GM18499 (cell line): ENCODE results near the gene ALDH3A1.

Experiments used
- ATAC-seq: cut with Tn5 transposase; IDR thresholded peaks from one replicate; pipeline ENCODE4 v1.9.1; 2021; ENCODE audit warnings: moderate number of reproducible peaks; ENCODE audit not compliant: insufficient read depth, unreplicated experiment

Gene ALDH3A1

GRCh38 chr17:19743101-19744100, 4.7 kb downstream of the ALDH3A1 start:
- no peak for ATAC-seq

DNA sequence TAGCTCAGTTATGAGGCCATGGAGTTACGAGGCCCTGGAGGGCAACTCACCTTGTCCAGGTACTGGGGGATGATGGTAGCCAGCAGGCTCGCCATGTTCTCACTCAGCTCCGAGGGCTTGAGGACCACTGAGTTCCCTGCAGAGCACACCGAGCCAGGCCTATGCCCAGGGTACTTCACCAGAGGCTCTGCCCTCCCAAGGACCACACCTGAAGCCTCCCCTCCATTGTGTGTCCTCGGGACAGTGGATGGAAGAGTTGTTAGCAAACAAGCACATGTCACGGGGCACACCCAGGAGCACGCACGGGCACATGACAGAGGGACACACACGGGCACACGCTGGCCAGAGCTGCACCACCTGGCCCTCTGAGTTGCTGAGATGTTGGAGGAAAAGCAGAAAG, 5.6 kb downstream of the ALDH3A1 start:
- no peak for ATAC-seq

DNA sequence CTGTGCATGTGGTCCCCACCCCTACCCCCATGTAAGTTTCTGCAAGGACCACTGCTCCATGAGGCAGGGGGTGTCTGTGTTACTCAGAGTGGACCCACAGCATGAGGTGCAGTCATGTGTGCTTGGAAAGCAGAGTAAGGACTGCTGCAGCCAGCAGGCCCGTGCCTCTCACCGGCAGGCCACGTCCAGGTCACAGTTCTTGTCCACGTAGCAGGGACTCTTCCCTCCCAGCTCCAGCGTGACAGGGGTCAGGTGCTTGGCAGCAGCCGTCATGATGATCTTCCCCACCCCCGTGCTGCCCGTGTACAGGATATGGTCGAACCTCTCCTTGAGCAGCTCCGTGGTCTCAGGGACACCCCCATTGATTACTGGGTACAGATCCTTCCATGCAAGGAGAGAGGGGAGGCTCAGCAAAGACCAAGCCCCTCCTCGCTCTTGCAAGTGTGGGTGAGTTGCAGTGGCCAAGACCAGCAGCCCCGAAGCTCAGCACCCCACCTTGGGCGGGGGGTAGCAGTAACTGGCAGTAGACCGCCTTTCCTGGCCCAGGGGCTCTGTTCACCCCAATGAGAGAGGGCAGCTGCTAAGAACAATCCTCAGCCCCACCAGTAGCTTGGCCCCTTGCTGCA, 6.2 kb downstream of the ALDH3A1 start:
- no peak for ATAC-seq

DNA sequence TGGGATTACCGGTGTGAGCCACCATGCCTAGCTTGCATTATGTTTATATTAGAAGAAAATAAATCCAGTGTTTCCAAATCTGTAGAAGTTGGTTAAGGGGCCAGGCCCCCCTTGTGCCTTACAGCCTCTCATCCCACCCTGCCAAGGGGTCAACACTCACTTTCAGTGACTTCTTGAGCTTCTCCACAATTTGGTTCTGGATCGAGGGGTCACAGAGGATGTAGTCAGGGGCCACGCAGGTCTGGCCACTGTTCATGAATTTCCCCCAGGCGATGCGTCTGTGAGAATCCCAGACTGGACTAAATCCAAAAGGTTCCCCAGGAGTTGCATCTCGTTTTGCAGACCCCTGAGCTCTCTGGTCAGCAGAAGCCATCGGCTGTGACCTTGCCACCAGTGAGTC, 7.2 kb downstream of the ALDH3A1 start:
- no peak for ATAC-seq

DNA sequence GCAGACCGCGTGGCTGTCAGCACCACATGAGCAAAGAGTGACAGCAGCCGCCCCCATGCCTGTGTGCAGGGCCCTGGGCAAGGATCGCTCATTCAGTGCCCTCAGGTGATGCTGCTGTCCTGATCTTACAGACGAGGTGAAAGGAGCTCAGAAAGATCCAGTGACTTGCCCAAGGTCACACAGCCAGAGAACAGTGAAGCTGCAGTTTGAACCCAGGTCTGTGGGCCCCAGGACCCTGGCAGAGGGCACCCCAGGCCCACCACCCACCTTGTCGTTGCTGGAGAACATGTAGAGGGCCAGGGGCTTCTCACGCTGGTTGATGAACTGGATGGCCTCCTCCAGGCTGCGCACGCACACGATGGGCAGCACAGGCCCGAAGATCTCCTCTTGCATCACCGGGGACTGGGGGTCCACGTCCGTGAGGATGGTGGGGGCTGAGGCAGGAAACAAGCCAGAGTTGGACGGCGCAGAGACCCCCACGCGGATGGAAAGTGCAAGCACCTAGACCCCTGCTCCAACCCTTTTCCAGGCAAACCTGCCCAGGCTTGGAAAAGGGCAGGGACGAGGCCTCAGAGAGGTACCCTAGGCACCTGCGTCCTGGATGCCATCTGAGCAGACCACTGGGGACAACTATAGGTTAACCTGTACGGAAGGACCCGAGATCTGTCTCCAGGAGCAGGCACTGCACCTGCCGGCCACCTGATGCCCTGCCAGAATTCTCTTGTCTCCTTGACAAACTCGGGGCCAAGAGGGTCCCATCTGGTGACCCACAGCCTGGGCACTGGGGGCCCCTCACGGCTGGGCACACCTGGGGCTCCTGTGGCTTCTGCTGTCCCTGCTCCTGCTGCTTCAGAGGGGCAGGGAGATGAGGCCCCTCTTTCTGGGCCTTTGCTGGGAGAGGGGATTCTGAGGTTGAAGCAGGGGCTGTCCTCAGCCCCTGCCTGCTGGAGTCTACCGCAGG, 8.6 kb downstream of the ALDH3A1 start:
- ATAC-seq: no peak

- ATAC-seq: no peak
These were observed 9.3 kb downstream of the ALDH3A1 start for GRCh38 chr17:19738757-19739156.

- no peak for ATAC-seq
These were observed 10.0 kb downstream of the ALDH3A1 start for GRCh38 chr17:19738073-19738449.

GRCh38 chr17:19737305-19738072, 10.6 kb downstream of the ALDH3A1 start:
- no peak for ATAC-seq

DNA sequence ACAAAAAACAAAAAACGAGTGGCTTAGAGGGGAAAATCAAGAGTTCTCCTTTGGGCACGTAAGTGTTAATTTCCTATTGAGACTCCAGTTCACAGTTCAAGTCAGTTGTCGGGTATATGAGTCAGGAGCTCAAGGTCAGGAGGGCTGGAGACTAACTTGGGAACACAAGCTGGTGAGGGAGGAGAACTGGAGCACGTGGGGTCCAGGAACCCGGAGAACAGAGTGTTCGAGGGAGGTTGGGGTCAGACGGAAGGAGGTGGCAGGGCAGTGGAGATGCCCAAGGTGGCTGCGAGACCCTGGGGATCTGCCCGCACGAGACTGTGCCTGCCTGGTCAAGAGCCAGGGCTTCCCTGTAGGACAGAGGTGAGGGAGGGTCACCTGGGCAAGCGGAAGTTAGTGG, 12.0 kb downstream of the ALDH3A1 start:
- no peak for ATAC-seq

GRCh38 chr17:19733953-19734526, 14.1 kb downstream of the ALDH3A1 start:
- ATAC-seq: no peak

GRCh38 chr17:19731626-19732025, 16.5 kb downstream of the ALDH3A1 start:
- no peak for ATAC-seq

- no peak for ATAC-seq
These were observed 17.3 kb downstream of the ALDH3A1 start for GRCh38 chr17:19730843-19731242.

GRCh38 chr17:19729900-19730299, 18.2 kb downstream of the ALDH3A1 start:
- ATAC-seq: no peak

DNA sequence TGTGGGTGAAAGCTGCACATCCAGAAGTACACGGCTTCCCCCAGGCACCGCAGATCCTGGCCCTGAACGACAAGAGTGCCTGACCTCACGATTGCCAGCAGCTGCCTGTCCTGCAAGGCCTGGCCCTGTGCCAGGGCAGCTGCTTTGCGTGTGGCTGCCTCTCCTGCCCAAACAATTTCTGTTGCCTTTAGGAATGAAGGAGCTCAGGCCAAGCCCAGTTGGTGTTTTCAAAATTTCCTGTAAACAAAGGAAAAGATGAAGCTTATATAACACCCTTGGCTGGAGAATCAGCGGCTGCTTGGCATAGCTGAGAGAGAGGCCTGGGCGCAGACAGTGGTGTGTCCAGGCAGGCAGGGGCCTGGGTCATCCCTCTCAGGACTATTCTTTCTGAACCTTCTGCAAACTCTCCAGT, 20.0 kb downstream of the ALDH3A1 start:
- no peak for ATAC-seq

GRCh38 chr17:19727501-19728078, 20.5 kb downstream of the ALDH3A1 start:
- no peak for ATAC-seq

- no peak for ATAC-seq
These were observed 21.3 kb downstream of the ALDH3A1 start for GRCh38 chr17:19726631-19727376.

GRCh38 chr17:19725486-19725885, 22.6 kb downstream of the ALDH3A1 start:
- no peak for ATAC-seq
